PFSK-1 (cell line): ENCODE measurements around the gene LDLRAD4.

Source experiments
- FOXP2 ChIP-seq: optimal IDR thresholded peaks from 2 replicates; pipeline ENCODE3; 2011; ENCODE audit warnings: borderline replicate concordance, control low read depth, inconsistent platforms; ENCODE audit not compliant: insufficient read depth; ENCODE audit errors: extremely low read length, extremely low read depth
- POLR2AphosphoS5 ChIP-seq: IDR thresholded peaks from 2 replicates; pipeline ENCODE4 v1.6.1; 2012; ENCODE audit warnings: low read depth, mild to moderate bottlenecking, control low read depth, low read length, moderate library complexity
- REST ChIP-seq, 2 experiments: IDR thresholded peaks; 2 replicates each; pipeline versions ENCODE4 v1.6.1 to v1.8.0; 2011 to 2012; ENCODE audit warnings: low read depth in 2 of 2, low read length in 2 of 2, control low read depth in 1 of 2, inconsistent platforms in 1 of 2, mild to moderate bottlenecking in 1 of 2, moderate library complexity in 1 of 2; ENCODE audit not compliant: insufficient read depth in 1 of 2
- SIN3A ChIP-seq: IDR thresholded peaks from 2 replicates; pipeline ENCODE4 v1.6.1; 2012; ENCODE audit warnings: mild to moderate bottlenecking, low read length, moderate library complexity, borderline replicate concordance; ENCODE audit not compliant: insufficient read depth
- TAF1 ChIP-seq: IDR thresholded peaks from 2 replicates; pipeline ENCODE4 v1.6.1; 2012; ENCODE audit warnings: low read length, control low read depth, borderline replicate concordance; ENCODE audit not compliant: insufficient read depth

LDLRAD4 gene

GRCh38 chr18:13264091-13265007, 45.8 kb downstream of the LDLRAD4 start:
- TF ChIP-seq SIN3A (no peak), FOXP2 (no peak), TAF1 (no peak), POLR2AphosphoS5 (no peak), REST (IDR thresholded peaks at IDR 0.05; ENCODE audit: insufficient read depth in 1 of 2, low read depth in 2 of 2, low read length in 2 of 2) (no peak)

GRCh38 chr18:13265008-13265910, 46.7 kb downstream of the LDLRAD4 start:
- TF ChIP-seq SIN3A (no peak), REST (IDR thresholded peaks at IDR 0.05; ENCODE audit: insufficient read depth in 1 of 2, low read depth in 2 of 2, low read length in 2 of 2) (no peak), POLR2AphosphoS5 (no peak), TAF1 (no peak), FOXP2 (no peak)

DNA sequence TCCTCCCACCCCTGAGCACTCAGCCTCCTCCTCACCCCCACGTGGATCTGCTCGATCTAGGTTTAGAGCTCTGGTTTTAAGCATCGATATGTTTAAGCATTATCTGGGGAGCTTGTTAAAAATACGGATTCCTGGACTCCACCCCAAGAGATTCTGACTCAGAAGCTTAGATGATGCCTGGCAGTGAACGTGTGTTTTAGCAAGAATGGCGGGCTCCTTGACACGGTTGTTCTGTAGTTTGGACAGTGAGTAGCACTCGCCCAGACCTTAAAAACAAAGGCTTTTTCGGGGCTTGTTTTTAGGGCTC, 47.3 kb downstream of the LDLRAD4 start:
- TF ChIP-seq REST (IDR thresholded peaks at IDR 0.05; ENCODE audit: insufficient read depth in 1 of 2, low read depth in 2 of 2, low read length in 2 of 2), result no peak
- no peak for TF ChIP-seq POLR2AphosphoS5
- TF ChIP-seq TAF1, result no peak
- no peak for TF ChIP-seq SIN3A
- TF ChIP-seq FOXP2, result no peak

DNA sequence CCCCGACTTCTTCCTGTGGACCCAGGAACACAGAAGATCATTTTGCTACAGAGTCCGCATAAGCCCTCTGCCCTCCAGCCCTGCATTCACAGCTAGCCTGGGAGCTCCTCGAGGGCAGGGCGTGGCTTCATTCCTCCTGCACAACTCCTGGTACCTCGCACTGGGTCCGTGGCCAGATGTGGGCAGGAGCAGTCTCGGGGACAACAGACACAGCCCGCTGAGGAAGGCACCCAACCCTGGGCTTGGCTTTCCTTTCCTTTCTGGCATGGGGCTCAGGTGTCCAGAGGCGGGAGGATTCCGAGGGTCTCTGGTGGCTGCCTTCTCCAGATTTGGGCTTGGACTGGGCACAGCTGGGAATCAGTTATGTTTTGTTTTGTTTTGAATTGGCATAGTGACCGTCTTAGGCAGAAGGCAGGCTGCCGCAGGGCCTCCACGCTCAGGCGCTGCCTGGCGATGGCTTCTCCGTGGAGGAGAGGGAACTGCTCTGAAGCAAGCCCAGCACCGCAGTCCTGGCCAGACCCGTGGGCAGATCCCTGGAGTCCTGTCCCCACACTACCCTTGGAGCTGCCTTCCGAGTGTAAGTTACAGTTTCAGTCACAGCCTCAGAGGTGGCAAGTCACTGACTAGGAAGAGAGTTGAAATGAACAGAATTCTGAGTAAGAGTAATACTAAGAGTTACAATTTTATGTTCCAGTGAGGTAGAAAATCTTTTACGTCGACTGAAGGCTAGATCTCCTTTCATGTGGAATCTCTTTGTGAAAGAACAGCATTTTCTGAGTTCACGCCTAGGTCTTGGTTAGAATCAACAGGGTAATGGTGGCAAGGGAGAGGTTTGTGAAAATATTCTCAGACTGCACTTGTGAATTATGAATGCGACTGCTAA, 47.9 kb downstream of the LDLRAD4 start:
- TF ChIP-seq REST (IDR thresholded peaks at IDR 0.05; ENCODE audit: insufficient read depth in 1 of 2, low read depth in 2 of 2, low read length in 2 of 2) (no peak), TAF1 (no peak), POLR2AphosphoS5 (no peak), FOXP2 (no peak), SIN3A (no peak)
